ENCODE measurements around the gene KLF6.

The KLF6 gene

GRCh38 chr10:3757250-3757637 lies 27.8 kb downstream of the KLF6 start:
- no peak for TF ChIP-seq CTCF (IDR thresholded peaks at IDR 0.05; ENCODE audit: insufficient read depth, low read depth, low read length, missing control alignments)
- no peak for DNase-seq (ENCODE audit: low read depth)
- no peak overlapping the region for H3K4me3 ChIP-seq (ENCODE audit: low read length)

GRCh38 chr10:3756360-3756740 lies 28.7 kb downstream of the KLF6 start:
- DNase-seq (ENCODE audit: low read depth) = no peak
- no peak overlapping the region for H3K4me3 ChIP-seq (ENCODE audit: low read length)
- TF ChIP-seq CTCF (IDR thresholded peaks at IDR 0.05; ENCODE audit: insufficient read depth, low read depth, low read length, missing control alignments) = no peak

- no peak for TF ChIP-seq CTCF (IDR thresholded peaks at IDR 0.05; ENCODE audit: insufficient read depth, low read depth, low read length, missing control alignments)
- no peak overlapping the region for H3K4me3 ChIP-seq (ENCODE audit: low read length)
- DNase-seq (ENCODE audit: low read depth) = peak; percentile 34
These were observed 29.3 kb downstream of the KLF6 start for GRCh38 chr10:3755440-3756359.

GRCh38 chr10:3754727-3755439 lies 30.1 kb downstream of the KLF6 start:
- no peak for TF ChIP-seq CTCF (IDR thresholded peaks at IDR 0.05; ENCODE audit: insufficient read depth, low read depth, low read length, missing control alignments)
- peak; percentile 100 for DNase-seq (ENCODE audit: low read depth)
- H3K4me3 ChIP-seq (ENCODE audit: low read length) = no peak overlapping the region

- H3K4me3 ChIP-seq (ENCODE audit: low read length) = no peak overlapping the region
- no peak for DNase-seq (ENCODE audit: low read depth)
- no peak for TF ChIP-seq CTCF (IDR thresholded peaks at IDR 0.05; ENCODE audit: insufficient read depth, low read depth, low read length, missing control alignments)
These were observed 34.2 kb downstream of the KLF6 start for GRCh38 chr10:3750854-3751253.

- TF ChIP-seq CTCF (IDR thresholded peaks at IDR 0.05; ENCODE audit: insufficient read depth, low read depth, low read length, missing control alignments) = no peak
- H3K4me3 ChIP-seq (ENCODE audit: low read length) = no peak overlapping the region
- peak; percentile 36 for DNase-seq (ENCODE audit: low read depth)
These were observed 34.8 kb downstream of the KLF6 start for GRCh38 chr10:3750006-3750816.
